Adipocyte (in vitro differentiated cells): Measurements from ENCODE around the gene BCCIP.

ENCODE experiments used
- DNase-seq: peaks from one replicate; pipeline ENCODE4 v3.0.0-alpha.2; 2015; ENCODE audit warnings: low read depth
- H3K27me3 ChIP-seq: replicated peaks from 2 replicates; pipeline ENCODE4 v1.7.0; 2013; ENCODE audit warnings: mild to moderate bottlenecking, low read length, moderate library complexity; ENCODE audit not compliant: control insufficient read depth, insufficient read depth
- H3K36me3 ChIP-seq: 2 replicates; pipeline ENCODE4 v1.7.0; 2013; ENCODE audit warnings: low read length, mild to moderate bottlenecking, moderate library complexity; ENCODE audit not compliant: control insufficient read depth, insufficient read depth, severe bottlenecking
- H3K4me1 ChIP-seq: 2 replicates; pipeline ENCODE4 v1.7.0; 2013; ENCODE audit warnings: mild to moderate bottlenecking, low read length, moderate library complexity; ENCODE audit not compliant: control insufficient read depth, insufficient read depth
- H3K4me3 ChIP-seq: 2 replicates; pipeline ENCODE4 v1.7.0; 2013; ENCODE audit warnings: mild to moderate bottlenecking, low read length, moderate library complexity
- H3K9ac ChIP-seq: 2 replicates; pipeline ENCODE4 v1.7.0; 2013; ENCODE audit warnings: mild to moderate bottlenecking, low read length, moderate library complexity
- H3K9me3 ChIP-seq: 2 replicates; pipeline ENCODE4 v1.7.0; 2013; ENCODE audit warnings: mild to moderate bottlenecking, low read length, moderate library complexity; ENCODE audit not compliant: control insufficient read depth

BCCIP gene

GRCh38 chr10:125783408-125783807 lies 39.9 kb upstream of the BCCIP start:
- Histone ChIP-seq H3K9me3 (no peaks in the 10 kb centered on the region), H3K27me3 (no peaks in the 10 kb centered on the region), H3K9ac (no peak overlapping the region), H3K36me3 (peaks cover 6% of the 10 kb centered on the region), H3K4me1 (no peaks in the 10 kb centered on the region), H3K4me3 (no peak overlapping the region)
- no peak for DNase-seq

GRCh38 chr10:125783957-125784356 lies 39.4 kb upstream of the BCCIP start:
- DNase-seq = no peak
- Histone ChIP-seq H3K36me3 (peaks cover 11% of the 10 kb centered on the region), H3K27me3 (no peaks in the 10 kb centered on the region), H3K9ac (no peak overlapping the region), H3K9me3 (no peaks in the 10 kb centered on the region), H3K4me3 (no peak overlapping the region), H3K4me1 (no peaks in the 10 kb centered on the region)

GRCh38 chr10:125785791-125786190 lies 37.6 kb upstream of the BCCIP start:
- Histone ChIP-seq H3K27me3 (no peaks in the 10 kb centered on the region), H3K9me3 (no peaks in the 10 kb centered on the region), H3K9ac (no peak overlapping the region), H3K4me3 (no peak overlapping the region), H3K4me1 (no peaks in the 10 kb centered on the region), H3K36me3 (peaks cover 24% of the 10 kb centered on the region)
- DNase-seq = no peak

- H3K36me3 ChIP-seq = peaks cover 46% of the 10 kb centered on the region
These were observed 35.0 kb upstream of the BCCIP start for GRCh38 chr10:125788156-125789034.

GRCh38 chr10:125792342-125793300 lies 30.7 kb upstream of the BCCIP start:
- Histone ChIP-seq H3K36me3 (peaks cover 88% of the 10 kb centered on the region), H3K4me1 (no peaks in the 10 kb centered on the region), H3K4me3 (no peak overlapping the region), H3K9me3 (no peaks in the 10 kb centered on the region), H3K9ac (no peak overlapping the region), H3K27me3 (no peaks in the 10 kb centered on the region)
- DNase-seq = no peak

More at GRCh38 chr10:125788156-125789034, 35.0 kb upstream of the BCCIP start:
- Histone ChIP-seq H3K4me1 (no peaks in the 10 kb centered on the region), H3K4me3 (no peak overlapping the region), H3K9me3 (no peaks in the 10 kb centered on the region), H3K9ac (no peak overlapping the region), H3K27me3 (no peaks in the 10 kb centered on the region)
- no peak for DNase-seq

- peaks cover 82% of the 10 kb centered on the region for H3K36me3 ChIP-seq
- H3K27me3 ChIP-seq = no peaks in the 10 kb centered on the region
- no peak overlapping the region for H3K4me3 ChIP-seq
- no peaks in the 10 kb centered on the region for H3K4me1 ChIP-seq
- no peak overlapping the region for H3K9ac ChIP-seq
- no peak for DNase-seq
- H3K9me3 ChIP-seq = no peaks in the 10 kb centered on the region
These were observed 28.2 kb upstream of the BCCIP start for GRCh38 chr10:125795128-125795527.

GRCh38 chr10:125795637-125796190 lies 27.6 kb upstream of the BCCIP start:
- H3K9me3 ChIP-seq = no peaks in the 10 kb centered on the region
- no peak for DNase-seq
- no peaks in the 10 kb centered on the region for H3K4me1 ChIP-seq
- no peak overlapping the region for H3K4me3 ChIP-seq
- no peaks in the 10 kb centered on the region for H3K27me3 ChIP-seq
- H3K9ac ChIP-seq = no peak overlapping the region
- peaks cover 84% of the 10 kb centered on the region for H3K36me3 ChIP-seq

- Histone ChIP-seq H3K4me1 (no peaks in the 10 kb centered on the region), H3K27me3 (no peaks in the 10 kb centered on the region), H3K9ac (no peak overlapping the region), H3K4me3 (no peak overlapping the region), H3K36me3 (peaks cover 86% of the 10 kb centered on the region), H3K9me3 (no peaks in the 10 kb centered on the region)
- DNase-seq = no peak
These were observed 25.9 kb upstream of the BCCIP start for GRCh38 chr10:125797424-125797823.

- Histone ChIP-seq H3K36me3 (peaks cover 87% of the 10 kb centered on the region), H3K27me3 (no peaks in the 10 kb centered on the region), H3K9ac (no peak overlapping the region), H3K4me1 (no peaks in the 10 kb centered on the region), H3K4me3 (no peak overlapping the region), H3K9me3 (no peaks in the 10 kb centered on the region)
- DNase-seq = no peak
These were observed 25.2 kb upstream of the BCCIP start for GRCh38 chr10:125797994-125798662.

GRCh38 chr10:125799451-125800182 lies 23.7 kb upstream of the BCCIP start:
- H3K27me3 ChIP-seq = no peaks in the 10 kb centered on the region
- no peak for DNase-seq
- H3K9ac ChIP-seq = no peak overlapping the region
- H3K4me1 ChIP-seq = peaks cover 6% of the 10 kb centered on the region
- H3K36me3 ChIP-seq = peaks cover 82% of the 10 kb centered on the region
- H3K4me3 ChIP-seq = no peak overlapping the region
- H3K9me3 ChIP-seq = no peaks in the 10 kb centered on the region
